CD4-positive, alpha-beta T cell treated with Interleukin-17A for 4 hours (primary cell): ENCODE measurements around the gene COL5A1.

Experiments
- DNase-seq: peaks from one replicate; pipeline ENCODE4 v3.0.0-alpha.2; 2020; ENCODE audit warnings: mixed read lengths

COL5A1 gene

DNA sequence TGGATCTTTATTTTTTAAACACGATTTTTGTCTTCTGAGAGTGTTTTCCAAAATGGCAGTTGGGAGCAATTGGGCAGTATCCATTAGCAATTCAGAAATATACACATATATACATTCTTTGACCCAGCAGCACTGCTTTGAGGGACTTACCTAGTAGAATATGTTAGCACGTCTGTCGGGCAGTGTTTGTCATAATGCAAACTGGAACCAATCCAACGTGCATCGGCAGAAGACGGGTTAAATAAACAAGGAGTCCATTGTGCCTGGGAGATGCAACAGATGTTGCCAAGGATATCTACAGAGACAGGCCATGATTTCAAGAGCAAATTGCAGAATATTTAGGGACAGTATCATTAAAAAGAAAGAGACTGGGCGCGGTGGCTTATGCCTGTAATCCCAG is 107.0 kb downstream of the COL5A1 start:
- no peak for DNase-seq

DNA sequence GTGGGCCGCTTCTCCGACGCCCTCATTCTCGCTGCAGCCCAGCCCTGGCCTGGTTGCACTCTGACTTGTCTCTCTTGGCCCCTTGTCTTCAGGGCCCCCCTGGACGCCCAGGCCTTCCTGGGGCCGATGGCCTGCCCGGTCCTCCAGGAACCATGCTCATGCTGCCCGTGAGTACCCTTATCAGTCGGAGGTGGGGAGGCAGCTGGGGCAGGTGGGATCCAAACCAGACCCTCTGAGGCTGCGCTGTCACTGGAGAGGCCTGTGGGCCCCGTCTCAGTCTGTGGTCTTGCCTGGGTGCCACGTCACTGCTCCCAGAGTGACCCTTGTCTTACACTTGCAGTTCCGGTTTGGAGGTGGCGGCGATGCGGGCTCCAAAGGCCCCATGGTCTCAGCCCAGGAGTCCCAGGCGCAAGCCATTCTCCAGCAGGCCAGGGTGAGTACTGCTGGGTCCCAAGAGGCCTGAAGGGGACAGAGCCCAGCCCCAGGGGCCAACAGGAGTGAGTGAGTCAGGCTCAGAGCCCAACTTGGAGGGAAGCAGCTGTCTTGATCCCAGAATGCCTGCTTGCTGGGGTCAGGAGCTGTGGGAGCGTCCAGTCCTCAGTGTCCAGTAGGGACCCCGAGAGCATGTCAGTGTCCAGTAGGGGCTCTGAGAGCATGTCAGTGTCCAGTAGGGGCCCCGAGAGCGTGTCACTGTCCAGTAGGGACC is 109.0 kb downstream of the COL5A1 start:
- DNase-seq = no peak

GRCh38 chr9:134751622-134752021 is 110.0 kb downstream of the COL5A1 start:
- no peak for DNase-seq

DNA sequence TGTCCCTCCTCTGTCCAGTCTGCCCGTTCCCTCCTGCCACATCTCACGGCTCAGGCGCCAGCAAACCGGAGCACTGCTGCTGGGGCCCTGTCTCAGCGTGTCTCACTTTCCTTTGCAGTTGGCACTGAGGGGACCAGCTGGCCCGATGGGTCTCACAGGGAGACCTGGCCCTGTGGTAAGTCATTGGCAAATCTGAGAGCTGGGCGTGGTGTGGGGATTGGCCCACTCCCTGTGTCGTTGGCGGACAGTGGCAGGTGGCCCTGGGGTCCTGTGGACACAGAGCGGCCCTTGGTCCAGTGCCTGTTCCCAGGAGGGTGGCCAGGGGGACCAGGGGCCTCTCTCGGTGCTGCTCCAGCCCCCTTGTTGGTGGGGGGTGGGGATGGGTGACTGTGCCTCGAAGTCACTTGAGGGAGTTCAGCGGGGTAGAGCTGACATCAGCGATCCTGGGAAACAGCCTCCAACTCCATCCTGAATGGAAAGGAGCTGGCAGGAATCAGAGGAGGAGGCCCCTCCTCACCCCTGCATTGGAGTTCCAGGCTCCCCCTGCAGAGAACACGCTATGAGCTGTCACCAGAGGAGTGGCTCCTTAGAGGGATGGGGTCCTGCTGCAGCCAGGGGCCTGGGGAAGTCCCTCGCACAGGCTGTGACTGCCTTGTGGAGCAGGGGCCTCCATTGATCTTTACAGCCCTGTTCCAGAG is 111.0 kb downstream of the COL5A1 start:
- DNase-seq = no peak

DNA sequence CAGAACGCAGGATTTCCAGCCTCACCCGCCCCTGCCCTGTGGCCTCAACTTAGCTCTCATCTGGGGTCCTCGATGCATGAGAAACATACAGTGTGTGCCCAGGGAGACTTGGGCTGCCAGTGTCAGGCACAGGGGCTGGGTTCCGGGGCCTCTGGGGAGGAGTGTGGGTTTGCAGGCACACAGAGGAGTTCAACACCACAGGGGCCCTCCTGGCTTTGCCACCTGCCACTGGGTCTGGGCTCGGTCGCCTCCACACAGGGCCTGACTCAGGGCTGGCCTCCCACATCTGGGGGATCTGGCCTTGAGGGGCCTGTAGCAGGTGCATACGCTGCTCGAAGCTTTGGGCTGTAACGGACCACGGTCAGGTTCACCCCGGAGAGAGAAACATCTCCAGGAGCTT is 111.6 kb downstream of the COL5A1 start:
- DNase-seq = no peak

GRCh38 chr9:134755221-134755907 is 113.8 kb downstream of the COL5A1 start:
- DNase-seq = no peak

DNA sequence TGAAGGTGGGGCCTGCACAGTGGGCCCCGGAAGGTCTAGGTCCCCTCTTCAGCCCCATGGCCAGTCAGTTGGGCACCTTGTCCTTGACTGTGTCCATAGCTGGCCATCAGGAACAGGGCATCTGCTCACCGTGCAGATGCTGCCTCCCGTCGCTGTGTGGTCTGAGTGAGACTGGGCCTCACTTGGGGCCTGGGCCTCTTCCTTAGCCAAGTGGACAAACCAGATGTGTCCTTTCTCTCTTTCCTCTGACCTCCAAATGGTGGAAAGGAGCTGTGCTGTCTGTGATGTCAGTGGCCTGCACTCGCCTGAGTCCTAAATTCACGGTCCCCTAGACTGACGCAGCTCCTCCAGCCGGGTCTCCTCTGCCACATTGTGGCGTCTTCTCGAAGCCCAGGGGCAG is 114.5 kb downstream of the COL5A1 start:
- DNase-seq = no peak

DNA sequence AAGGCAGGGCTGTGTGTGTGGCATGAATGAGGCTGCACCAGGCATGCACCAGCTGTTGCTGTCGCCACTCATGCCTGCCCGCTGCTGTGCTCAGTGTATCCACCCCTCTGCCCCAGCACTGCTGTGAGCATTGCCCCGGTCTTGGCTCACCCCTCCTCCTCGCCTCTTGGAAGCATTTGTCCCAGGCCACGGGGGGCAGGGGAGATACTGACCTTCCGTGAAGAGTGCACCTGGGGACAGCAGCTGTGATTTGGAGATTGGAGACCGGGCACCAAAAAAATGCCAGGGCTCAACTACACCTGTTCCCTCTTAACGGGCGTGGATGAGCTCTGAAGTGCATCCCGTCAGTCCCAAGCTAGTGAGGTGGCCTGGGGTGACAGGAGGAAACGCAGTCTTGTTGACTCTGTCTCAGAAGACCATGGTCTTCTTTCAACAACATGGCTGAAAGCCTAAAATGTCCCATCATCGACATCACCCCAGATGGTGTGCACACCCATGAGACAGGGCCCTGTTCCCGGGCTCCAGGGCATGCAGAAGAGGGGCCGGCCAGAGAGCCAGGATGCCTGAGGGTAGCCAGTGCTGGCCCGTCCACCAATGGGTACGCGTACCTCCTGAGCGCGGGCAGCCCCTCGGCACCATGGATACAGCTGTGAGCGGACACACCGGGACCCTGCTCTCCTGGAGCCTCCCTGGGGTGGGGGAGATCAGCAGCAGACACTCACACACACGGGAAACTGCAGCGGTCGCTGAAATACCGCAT is 115.8 kb downstream of the COL5A1 start:
- DNase-seq = no peak

DNA sequence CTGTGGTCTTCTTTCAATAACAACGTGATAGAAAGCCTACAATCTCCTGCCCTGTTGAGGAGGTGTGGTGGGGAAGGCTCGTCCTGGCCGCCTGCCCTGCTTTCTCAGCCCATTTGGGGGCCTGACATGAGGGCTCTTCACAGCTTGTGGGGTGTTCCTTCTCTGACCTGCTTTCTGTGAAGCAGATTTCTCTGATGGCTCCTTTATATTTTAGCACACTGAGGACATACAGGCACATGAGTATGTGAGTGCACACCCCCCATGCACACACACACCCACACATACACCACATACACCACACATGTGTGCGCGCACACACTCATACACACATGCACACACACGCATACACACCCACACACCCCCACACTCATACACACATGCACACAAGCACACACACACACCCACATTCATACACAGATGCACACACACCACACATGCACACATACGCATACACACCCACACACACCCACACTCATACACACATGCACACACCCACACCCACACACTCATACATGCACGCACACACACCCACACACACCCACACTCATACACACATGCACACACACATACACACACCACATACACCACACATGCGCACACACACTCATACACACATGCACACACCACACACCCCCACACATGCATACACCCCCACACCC is 117.5 kb downstream of the COL5A1 start:
- DNase-seq = no peak

GRCh38 chr9:134759913-134760312 is 118.3 kb downstream of the COL5A1 start:
- no peak for DNase-seq

GRCh38 chr9:134760750-134761420 is 119.3 kb downstream of the COL5A1 start:
- no peak for DNase-seq

- DNase-seq = no peak
Measured at GRCh38 chr9:134764473-134765269, 123.1 kb downstream of the COL5A1 start.

DNA sequence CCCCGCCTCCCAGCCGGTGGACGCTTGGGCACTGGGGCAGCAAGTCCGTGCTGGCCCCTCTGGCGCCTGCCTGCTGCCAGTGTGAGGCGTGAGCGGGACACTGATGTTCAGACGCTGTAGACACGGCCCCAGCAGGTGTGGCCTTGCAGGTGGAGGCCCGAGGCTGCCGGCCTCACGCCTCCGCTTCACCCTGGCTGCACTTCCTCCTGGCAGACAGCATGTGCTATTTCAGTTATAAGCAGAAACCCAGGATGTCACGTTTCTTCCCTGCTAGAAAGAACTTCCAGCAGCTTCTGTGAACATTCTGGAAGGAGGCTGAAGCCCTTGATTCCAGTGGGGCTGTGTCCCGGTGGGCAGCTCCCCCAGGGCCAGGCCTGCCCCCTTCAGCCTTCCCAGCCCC is 124.2 kb downstream of the COL5A1 start:
- DNase-seq = no peak

- DNase-seq = no peak
Measured at GRCh38 chr9:134766587-134766986, 125.0 kb downstream of the COL5A1 start.

GRCh38 chr9:134768332-134768708 is 126.7 kb downstream of the COL5A1 start:
- no peak for DNase-seq

GRCh38 chr9:134768709-134769351 is 127.2 kb downstream of the COL5A1 start:
- DNase-seq = no peak

DNA sequence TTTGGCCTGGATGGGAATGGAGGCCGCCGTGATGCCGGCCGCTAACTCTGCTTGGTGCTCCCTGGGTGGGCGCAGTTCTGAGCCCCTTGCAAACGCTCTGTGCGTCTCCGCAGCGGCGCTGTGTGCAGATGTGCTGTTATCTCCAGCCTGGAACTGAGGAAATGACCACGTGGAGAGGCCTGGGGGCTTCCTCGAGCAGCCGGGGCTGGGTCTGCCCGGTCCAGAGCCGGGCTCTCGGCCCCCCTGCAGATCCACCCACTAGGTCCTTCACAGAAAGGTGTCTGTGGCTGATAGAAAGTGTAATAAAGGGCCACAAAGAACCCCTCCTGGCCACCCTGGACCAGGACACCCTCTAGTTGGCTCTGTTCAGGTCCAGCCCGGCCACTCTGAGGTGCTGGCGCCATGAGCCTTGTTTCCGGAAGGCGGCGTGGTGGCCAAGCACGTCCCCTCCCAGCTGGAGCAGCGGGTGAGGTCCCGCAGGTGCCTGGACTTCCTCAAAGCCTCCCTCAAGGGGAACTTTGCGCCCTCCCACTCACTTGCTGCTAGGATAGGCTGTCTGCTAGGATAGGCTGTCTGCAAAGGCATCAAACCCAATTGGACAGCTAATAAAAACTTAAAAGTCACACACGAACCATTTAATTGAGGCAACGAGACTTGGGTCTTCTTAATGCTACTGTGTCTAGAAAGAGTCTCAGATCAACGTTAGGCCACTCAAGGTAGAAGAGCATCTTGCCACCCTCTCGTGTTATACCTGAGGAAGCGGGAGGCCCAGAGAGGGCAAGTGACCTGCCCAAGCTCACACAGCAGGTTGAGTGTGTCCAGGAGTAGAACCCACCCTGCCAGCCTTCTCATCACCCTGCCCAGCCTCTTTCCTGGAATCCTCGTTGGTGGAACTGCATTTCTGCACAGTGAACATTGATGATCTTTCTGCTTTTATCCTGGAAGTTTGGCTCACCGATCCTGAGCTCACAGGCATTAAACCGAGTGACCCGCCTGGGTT is 129.7 kb downstream of the COL5A1 start:
- no peak for DNase-seq

- no peak for DNase-seq
Measured at GRCh38 chr9:134772331-134772730, 130.7 kb downstream of the COL5A1 start.

- DNase-seq = no peak
Measured at GRCh38 chr9:134773842-134774241, 132.2 kb downstream of the COL5A1 start.

- DNase-seq = no peak
Measured at GRCh38 chr9:134774410-134774809, 132.8 kb downstream of the COL5A1 start.
